ENCODE measurements around the gene THRB. TPM values are rescaled to one million over a fixed set of nuclear protein-coding genes. Genes with fewer than 3 reads are reported as not detected.

The THRB gene
- total RNA-seq, 1 donor from 2014 or later, result 27.2 TPM

DNA sequence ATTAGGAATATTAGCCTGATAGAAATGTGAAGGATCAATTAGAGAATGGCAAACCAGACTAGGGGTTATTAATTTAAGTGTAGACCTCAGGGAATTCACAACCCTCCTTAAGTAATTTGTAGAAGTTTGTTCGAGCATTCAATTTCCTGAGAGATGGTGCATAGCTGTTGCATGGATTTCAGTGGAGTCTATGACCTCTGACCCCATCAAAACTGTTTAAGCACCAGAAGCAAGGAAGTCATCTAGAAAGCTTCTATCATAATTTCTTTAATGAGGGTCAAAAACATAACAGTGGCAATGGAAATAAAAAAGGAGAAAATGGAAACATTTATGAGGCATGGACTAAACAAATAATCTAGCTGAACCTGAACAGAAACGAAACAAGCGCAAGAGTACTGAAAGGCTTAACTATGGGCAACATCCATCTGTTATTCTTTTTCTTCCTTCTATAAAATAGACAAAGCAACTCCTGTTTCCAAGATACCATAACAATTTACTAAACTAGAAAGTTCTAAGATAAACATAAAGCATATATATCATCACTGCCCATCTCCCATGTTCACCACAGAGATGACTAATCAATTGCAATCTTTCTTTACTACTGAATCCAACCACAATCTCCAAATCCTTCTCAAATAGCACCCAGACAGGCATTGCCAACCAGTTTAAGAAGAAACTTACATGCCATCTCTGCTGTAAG is 151.4 kb downstream of the THRB start:
- intact Hi-C loops (cut with DNase I), result no loop called here
- DNase-seq (ENCODE audit: low spot score), result no peak

DNA sequence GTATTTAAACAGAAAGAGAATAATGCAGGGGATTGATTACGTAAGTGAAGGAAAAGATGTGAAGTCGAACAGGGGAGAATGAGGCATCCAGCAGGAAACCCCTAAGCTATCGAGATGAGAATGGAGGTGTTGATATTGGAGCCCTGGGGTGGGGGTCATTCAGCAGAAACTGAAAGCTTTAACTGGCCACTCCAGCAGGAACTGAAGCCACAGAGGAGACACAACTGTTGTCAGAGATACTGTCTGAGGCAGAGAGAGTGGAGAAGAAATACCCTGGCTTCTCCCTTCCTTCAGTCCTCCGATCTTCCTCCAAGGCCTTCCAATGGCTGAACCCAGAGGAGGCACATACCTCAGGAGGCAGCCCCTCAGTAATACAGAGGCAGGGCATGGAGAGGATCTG is 152.4 kb downstream of the THRB start:
- DNase-seq (ENCODE audit: low spot score), result no peak
- intact Hi-C loops (cut with DNase I), result no loop called here

DNA sequence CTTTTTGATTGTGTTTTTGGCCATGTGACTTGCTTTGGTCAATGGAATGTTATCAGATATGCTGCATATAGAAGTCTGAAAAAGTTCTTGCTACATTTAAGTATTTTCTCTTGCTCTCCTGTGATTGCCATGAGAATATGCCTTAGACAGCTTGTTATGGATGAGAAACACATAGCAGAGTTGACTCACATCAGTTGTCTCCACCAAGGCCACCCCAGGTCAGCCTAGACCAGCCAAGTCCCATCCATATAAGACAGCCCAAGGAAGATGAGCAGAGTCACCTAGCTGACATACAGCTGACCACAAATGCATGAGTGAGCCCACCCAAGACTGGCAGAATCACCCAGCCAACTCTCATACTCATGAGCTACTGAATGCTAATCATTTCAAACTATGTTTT is 153.0 kb downstream of the THRB start:
- no peak for DNase-seq (ENCODE audit: low spot score)
- intact Hi-C loops (cut with DNase I), result no loop called here

DNA sequence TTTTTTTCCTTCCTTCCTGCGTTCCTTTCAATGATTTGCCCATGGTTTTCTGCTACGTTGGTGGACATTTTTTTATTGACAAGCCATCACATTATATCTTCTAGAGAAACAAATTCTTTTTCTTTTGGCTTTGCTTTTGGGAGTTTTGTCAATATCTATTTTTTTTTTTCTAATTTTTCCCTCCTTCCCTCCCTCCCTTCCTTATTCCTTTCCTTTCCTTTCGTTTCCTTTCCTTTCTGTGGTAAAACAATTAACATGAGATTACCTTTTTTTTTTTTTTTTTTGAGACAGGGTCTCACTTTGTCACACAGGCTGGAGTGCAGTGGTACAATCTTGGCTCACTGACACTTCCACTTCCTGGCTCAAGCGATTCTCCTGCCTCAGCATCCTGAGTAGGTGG is 153.7 kb downstream of the THRB start:
- DNase-seq (ENCODE audit: low spot score), result no peak
- intact Hi-C loops (cut with DNase I), result no loop called here

DNA sequence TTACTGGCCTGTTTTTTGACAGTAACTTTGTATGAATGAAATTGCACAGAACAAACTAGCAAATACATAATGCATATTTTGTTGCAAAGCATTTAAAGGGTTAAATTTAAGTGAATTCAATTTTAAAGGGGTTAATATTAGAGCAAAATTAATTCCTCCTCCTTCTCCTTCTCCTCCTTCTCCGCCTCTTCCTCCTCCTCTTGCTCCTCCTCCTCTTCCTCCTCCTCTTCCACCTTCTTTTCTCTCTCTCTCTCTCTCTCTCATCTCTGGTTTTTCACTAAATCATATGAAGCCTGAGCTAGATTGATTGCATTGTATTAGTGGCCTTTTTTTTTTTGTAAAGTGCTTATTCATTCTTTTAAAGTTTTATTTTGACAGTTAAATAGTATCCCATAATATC is 154.5 kb downstream of the THRB start:
- no peak for DNase-seq (ENCODE audit: low spot score)
- intact Hi-C loops (cut with DNase I), result no loop called here

DNA sequence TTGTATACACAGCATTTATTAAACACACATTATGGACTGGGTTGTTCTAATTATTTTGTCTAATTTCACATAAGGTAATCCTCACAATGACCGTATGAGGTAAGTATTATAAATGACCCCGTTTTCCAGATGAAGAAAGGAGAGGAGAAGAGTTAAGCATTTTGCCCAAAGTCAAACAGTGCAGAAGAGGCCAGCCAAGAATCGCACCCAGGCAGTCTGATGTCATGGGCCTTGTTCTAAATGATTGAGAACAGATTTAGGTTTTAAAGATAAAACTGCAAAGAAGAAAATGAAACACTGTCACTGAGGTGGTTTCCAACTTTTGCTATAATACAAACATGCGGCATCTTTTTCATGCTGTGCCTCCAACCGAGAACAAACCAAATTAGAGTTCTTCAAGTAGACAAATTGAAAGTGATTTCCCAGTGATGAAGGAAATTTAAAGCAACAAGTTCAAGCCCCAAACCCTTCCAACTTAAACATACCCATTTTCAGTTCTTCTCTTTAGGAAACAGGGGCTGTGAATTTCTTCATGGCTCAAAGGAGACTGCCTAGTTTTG is 155.3 kb downstream of the THRB start:
- DNase-seq (ENCODE audit: low spot score), result no peak
- intact Hi-C loops (cut with DNase I), result no loop called here

DNA sequence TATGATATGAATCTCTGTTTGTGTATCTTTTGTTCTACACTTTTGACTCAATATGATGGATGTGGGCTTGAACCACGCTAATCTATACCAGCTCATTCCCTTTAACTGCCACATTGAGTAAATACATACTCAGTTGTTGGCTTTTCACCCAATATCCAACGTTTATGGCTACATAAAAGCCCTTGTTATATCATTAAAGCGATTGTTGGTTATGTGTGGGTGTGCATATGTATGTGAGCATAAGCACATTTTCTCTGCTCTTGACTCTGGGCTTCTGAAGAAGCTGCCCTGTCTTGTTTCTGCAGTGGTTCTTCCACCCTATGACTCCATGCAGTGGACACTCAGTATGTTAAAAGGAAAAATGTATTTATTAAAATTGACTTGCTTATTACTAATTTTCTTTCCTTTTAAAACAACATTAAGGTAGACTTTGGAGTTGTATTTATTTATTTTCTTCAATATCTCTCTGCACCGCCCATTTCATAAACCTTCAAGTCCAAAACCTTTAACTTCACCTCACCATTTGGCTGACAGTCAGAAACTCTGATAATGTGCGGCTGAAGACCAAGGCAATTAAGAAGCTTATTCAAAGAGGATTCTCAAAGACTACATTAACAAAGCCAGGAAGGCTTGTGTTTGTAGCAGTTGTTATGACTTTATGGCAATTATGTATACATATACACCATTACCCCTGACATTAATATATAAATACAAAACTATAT is 156.1 kb downstream of the THRB start:
- intact Hi-C loops (cut with DNase I), result no loop called here

DNA sequence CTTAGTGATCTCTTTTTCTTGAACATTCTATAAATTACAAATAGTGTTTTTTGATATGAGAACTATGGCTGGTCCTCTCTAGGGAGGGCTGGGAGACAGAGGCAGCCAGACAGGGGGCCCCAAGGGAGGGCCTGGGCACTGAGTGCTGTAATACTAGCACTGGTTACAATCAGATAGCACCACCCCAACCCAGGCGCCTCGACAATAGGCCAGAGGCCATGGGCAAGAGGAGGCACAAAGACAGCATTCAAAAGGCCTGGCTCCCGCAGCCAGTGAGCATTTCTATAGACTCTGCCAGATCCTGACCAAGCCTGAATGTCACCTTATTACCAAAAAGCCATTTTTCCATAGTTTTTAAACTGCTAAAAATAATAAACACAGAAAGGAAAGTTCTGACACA is 158.5 kb downstream of the THRB start:
- DNase-seq (ENCODE audit: low spot score), result no peak
- intact Hi-C loops (cut with DNase I), result no loop called here

More for the DNA sequence above, 156.1 kb downstream of the THRB start:
- no peak for DNase-seq (ENCODE audit: low spot score)

DNA sequence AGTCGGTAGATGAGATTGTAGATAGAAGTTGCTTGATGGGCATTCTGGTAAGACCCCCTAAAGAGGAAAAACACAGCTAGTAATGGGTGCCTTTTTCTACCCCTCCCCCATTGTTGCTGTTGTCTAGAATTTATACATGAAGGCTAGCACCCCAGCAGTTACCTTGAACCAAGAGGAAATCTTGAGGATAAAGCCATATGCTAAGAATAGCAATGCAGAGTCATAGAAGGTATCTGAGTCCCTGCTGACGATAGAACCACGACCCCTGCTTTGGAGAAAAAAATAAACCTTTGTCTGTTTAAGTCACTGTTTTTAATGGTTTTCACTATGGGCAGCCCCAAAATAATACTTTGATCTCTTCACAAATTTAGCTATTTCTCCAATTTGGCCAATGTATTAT is 162.6 kb downstream of the THRB start:
- intact Hi-C loops (cut with DNase I), result no loop called here
- DNase-seq (ENCODE audit: low spot score), result no peak

DNA sequence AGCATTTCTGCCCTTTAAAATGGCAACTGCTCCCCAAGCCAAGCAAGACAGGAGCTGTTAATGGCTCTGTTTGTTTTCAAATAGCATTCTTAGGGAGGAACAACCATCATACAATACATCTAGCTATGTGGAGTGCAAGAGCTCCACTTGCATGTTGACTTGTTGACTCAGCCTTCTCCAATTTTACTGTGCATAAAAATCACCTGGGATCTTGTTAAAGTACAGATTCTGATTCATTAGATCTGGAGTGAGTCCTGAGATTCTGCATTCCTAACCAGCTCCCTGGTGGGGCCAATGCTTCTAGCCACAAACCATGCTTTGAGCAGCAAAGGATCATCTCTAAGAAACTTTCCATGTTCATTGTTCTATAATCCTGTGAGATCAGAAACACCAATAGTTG is 171.4 kb downstream of the THRB start:
- DNase-seq (ENCODE audit: low spot score), result no peak
- intact Hi-C loops (cut with DNase I), result no loop called here

DNA sequence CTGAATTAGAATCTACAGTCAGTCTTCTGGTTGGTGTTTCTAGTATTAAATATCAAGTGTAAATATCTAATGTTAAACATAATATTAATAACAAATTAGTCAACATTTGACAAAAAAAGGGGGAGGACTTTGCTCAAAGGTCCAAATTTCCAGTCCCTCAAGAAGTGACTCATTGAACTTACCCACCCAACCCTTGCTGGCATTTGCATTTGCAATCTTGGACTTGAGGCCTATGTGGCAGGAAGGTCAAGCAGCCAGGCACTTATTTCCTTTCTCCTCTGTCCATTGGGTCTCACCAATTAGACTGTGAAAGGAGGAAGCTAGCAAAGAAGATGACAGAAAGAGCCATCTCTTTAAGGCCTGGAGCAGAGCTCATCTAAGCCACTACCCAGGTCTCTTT is 174.0 kb downstream of the THRB start:
- intact Hi-C loops (cut with DNase I), result no loop called here
- no peak for DNase-seq (ENCODE audit: low spot score)

DNA sequence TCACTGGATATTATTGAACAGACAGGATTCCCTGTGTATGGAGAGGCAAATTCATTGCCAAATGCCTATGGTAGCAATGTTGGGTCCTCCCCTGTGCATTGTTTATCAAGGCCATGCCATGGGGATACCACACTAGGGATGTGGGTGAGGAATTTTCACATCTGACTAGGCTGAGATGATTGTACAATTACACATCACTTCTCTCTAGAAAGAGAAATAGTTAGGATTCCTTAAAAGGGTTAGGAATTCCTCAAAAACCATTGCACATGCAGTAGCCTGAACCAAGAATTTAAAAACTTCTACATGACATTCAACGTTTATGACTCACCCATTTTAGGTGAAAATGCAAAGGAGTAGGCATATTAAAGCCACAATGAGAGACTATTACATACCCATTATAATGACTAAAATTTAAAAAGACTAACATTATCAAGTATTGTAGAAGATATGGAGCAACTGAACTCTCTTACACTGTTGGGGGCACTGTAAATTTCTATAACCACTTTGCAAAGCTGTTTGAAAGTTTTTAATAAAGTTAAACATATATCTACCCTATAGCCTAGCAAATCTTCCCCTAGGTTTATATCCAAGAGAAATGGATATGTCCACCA is 175.9 kb downstream of the THRB start:
- no peak for DNase-seq (ENCODE audit: low spot score)
- intact Hi-C loops (cut with DNase I), result no loop called here

DNA sequence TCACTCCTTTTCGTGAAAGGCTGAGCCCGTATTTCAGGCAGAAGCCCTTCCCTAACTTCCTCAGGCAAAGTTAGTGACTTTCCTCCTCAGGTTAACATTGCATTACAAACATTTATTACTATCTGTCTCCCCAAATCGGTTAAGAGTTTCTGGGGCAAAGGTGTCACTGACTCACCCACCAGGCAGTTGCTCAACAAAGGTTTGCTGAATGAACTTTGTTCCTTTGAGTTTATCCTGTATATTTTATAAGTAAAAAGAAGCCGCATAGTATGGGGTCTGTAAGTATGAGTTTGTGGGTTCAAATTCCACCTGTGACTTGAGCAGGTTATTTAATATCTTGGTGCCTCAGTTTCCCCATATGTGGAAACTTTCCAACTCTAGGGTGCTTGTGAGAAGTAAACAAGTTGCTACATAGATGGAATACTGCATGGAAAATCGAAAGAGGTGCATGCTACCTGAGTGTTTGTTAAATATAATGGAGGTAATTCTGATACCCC is 177.7 kb downstream of the THRB start:
- DNase-seq (ENCODE audit: low spot score), result no peak

DNA sequence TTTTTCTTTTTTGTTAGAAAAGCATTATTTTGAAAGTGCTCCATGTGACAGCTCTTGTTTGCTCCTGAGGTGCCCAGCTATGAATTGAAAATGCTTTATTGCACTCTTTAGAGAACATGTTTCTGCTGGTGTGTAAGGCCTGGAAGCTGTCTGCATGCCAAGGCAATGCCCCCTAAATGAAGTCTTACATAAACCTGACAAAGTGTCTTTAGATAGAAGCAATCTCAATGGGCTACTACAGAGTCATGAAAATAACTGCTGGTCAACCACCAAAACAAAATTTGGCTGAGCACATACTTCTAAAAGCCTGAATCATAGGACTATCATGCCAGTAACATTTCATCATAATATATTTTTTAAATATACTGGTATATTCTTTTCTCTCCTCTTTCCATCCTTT is 178.7 kb downstream of the THRB start:
- no peak for DNase-seq (ENCODE audit: low spot score)
- intact Hi-C loops (cut with DNase I), result no loop called here

More for the DNA sequence above, 177.7 kb downstream of the THRB start:
- intact Hi-C loops (cut with DNase I), result no loop called here

DNA sequence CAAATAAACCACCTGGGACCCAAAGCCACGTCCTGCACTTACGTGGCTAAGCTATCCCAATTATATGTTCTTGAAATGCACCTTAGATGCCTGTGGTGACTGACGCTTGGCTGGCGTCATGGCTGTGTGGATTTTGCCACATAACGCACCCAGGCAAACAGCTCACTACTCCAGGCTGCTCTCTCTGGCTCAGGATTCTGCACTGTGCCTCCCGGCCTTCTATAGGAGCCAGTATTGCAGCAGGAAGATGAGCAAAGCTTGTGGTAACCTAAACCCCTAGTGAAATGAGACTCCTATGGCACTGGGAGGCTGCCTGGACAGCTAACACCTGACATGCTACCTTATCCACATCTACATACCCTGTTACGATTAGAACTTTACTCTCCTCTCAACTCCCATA is 179.3 kb downstream of the THRB start:
- DNase-seq (ENCODE audit: low spot score), result no peak
- intact Hi-C loops (cut with DNase I), result no loop called here

DNA sequence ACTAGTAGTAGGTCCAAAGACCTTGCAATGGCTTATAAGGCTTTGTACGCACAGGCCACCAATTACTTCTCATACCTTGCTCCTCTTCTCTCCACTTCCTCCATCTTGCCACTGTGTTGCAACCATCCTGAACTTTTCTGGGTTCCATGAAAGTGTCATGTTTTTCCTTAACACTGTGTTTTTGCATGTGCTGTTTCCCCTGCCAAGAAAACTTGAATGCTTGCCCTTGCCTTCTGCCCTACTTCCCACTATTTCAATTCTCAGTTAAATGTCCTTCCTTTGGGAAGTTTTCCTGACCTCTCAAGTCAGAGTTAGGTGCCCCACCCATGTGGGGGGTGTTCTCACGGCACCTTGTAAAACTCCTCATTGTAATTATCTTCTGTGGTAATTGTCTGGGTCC is 182.8 kb downstream of the THRB start:
- no peak for DNase-seq (ENCODE audit: low spot score)
- intact Hi-C loops (cut with DNase I), result no loop called here

DNA sequence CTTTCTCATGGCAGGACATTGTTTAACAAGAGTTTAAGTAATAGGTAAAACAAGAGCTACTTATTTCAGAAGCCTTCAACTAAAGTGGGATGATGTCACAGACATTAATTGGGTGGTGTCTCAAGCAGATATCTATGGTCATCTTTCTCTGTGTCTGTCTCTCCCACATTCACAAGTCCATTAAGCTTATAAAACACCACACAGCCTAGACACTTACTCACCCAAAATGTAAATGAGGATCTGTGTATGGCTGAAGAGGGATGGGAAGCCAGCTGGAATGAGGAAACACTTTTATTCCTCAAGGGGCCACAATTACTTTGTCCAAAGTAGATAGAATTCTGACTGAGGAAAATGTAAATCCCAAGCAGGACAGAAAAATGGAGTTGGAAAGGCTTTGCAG is 183.8 kb downstream of the THRB start:
- intact Hi-C loops (cut with DNase I), result no loop called here
- no peak for DNase-seq (ENCODE audit: low spot score)

DNA sequence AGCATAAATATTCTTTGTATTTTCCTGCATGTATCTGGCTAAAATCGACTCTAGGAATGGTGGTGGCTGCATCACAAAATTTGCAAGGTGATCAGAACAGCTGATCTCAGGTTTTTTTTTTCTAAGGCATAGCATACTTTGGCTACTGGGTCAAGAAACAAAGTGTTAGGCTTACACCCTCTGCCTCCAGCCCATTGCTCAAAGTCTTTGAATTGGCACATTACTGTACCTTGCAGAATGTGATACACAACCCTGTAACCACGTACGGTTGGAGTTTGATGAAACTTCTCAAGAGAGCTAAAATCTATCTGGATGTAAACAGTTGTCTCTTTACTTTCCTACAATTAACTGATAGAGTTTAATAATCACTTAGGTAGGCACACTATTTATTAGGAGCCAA is 188.1 kb downstream of the THRB start:
- intact Hi-C loops (cut with DNase I), result no loop called here
- no peak for DNase-seq (ENCODE audit: low spot score)

DNA sequence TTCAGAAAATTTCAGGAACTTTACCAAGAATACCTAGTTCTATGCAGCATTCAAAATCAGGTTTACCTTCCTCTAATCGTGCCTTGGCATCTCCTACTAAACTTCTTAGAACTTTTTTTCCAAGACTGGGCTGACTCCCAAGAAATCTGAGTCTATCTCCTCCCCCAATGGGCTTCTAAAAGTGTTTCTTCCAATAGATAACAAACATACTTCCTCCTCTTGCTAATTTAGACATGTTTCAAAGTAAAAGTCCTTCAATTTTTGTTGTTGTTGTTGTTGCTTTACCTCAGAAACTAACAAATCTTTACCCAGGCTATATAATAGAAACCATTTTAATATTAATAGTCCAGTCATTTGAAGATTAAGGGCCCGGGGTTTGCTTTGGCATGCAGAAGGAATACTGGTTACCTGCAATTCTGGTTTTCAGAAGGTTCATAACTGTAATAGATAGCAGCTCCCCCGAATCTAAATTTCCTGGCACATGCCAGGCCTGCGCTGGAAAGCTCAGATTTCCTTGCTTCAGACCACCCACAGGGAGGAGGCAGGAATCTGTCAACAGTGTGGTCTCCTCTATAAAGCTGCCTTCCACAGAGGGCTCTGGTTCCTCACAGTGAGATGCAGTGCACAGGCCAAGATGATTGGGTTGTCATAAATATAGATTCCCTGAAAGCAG is 188.7 kb downstream of the THRB start:
- intact Hi-C loops (cut with DNase I), result no loop called here
- no peak for DNase-seq (ENCODE audit: low spot score)
